GM21529 (cell line): ENCODE measurements around the gene PROCA1.
"Not testable (repeated sequence)": the region's sequence is repeated elsewhere in the genome, so short reads cannot be mapped to it uniquely, and the experiment has no call there.

ENCODE experiments used
- ATAC-seq: cut with Tn5 transposase; IDR thresholded peaks from one replicate; pipeline ENCODE4 v1.9.1; 2021; ENCODE audit not compliant: unreplicated experiment

PROCA1 gene

GRCh38 chr17:28675980-28676379 lies 35.7 kb downstream of the PROCA1 start:
- no peak for ATAC-seq

GRCh38 chr17:28675490-28675889 lies 36.2 kb downstream of the PROCA1 start:
- no peak for ATAC-seq

- ATAC-seq, result no peak
Observed at GRCh38 chr17:28669918-28670317, 41.8 kb downstream of the PROCA1 start.

GRCh38 chr17:28667870-28668269 lies 43.8 kb downstream of the PROCA1 start:
- no peak for ATAC-seq

- no peak for ATAC-seq
Observed at GRCh38 chr17:28665994-28666393, 45.7 kb downstream of the PROCA1 start.

- no peak for ATAC-seq
Observed at GRCh38 chr17:28663723-28664122, 48.0 kb downstream of the PROCA1 start.

- no peak for ATAC-seq
Observed at GRCh38 chr17:28662527-28662829, 49.2 kb downstream of the PROCA1 start.

GRCh38 chr17:28661635-28662526 lies 49.8 kb downstream of the PROCA1 start, which contains the start of the genes SDF2 and SUPT6H:
TSS of gene SDF2 (minus strand) at chr17:28661906. CDS start at chr17:28661876, 30 bp downstream.
TSS of gene SUPT6H (plus strand) at chr17:28662205. CDS start at chr17:28673402, 11,197 bp downstream.
- peak; percentile 81 for ATAC-seq

GRCh38 chr17:28659497-28659881 lies 52.2 kb downstream of the PROCA1 start:
- not testable (repeated sequence) for ATAC-seq

GRCh38 chr17:28658766-28659496 lies 52.8 kb downstream of the PROCA1 start:
- ATAC-seq, result not testable (repeated sequence)

- ATAC-seq, result not testable (repeated sequence)
Observed at GRCh38 chr17:28658342-28658741, 53.3 kb downstream of the PROCA1 start.

- no peak for ATAC-seq
Observed at GRCh38 chr17:28657756-28658155, 53.9 kb downstream of the PROCA1 start.

GRCh38 chr17:28655160-28655559 lies 56.5 kb downstream of the PROCA1 start:
- no peak for ATAC-seq
